ENCODE measurements around the gene GMPPB.
"Not testable (repeated sequence)": the region's sequence is repeated elsewhere in the genome, so short reads cannot be mapped to it uniquely, and the experiment has no call there.

DNA sequence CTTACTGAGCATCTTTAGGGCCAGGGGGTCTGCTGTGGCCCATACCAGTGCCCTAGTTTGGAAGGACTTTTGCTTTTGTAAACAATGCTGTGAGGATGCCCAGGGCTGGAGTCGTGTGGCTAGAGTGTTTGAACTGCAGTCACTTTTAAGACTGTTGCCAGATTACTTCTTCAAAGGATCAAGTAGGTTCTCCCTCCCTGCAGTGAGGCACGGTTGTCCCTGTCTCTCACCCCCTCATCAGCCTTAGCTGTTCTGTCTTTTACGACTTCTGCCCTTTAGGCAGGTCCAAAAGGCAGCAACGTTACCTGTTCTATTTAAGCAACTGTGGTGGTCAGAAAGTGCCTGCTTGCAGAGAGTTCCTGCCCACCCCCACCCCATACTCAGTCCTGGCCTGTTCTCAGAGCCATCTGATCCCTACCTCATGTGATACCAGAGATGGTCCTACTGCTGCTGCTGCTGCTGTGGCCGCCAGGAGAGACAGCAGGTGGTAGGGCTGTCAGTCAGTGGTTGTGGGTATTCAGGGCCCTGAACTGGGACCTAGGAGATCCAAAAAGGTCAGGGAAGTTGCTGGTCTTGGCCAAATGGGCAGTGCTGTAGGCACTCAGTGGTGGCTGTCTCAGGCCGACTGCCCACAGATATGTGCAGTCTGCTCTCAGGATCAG lies 29.2 kb downstream of the GMPPB start:
- TF ChIP-seq, protein P1, sequence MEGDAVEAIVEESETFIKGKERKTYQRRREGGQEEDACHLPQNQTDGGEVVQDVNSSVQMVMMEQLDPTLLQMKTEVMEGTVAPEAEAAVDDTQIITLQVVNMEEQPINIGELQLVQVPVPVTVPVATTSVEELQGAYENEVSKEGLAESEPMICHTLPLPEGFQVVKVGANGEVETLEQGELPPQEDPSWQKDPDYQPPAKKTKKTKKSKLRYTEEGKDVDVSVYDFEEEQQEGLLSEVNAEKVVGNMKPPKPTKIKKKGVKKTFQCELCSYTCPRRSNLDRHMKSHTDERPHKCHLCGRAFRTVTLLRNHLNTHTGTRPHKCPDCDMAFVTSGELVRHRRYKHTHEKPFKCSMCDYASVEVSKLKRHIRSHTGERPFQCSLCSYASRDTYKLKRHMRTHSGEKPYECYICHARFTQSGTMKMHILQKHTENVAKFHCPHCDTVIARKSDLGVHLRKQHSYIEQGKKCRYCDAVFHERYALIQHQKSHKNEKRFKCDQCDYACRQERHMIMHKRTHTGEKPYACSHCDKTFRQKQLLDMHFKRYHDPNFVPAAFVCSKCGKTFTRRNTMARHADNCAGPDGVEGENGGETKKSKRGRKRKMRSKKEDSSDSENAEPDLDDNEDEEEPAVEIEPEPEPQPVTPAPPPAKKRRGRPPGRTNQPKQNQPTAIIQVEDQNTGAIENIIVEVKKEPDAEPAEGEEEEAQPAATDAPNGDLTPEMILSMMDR (IDR thresholded peaks at IDR 0.05; ENCODE audit: insufficient read depth, low read length) = not testable (repeated sequence)
- not testable (repeated sequence) for TF ChIP-seq POLR2AphosphoS5 (IDR thresholded peaks at IDR 0.05; ENCODE audit: low read depth)
